RWPE1 (cell line): ENCODE data around the gene TNFRSF1A.

ENCODE experiments used
- CTCF ChIA-PET: fragments of 350-600 bp; sonication (Branson Sonifier 250); formaldehyde crosslinking; extraction: SDS; loops from one replicate; lab custom pipeline; 2021; lab: Yijun Ruan, JAX
- POLR2A ChIA-PET: fragments of 400-600 bp; formaldehyde crosslinking; extraction: SDS; loops from one replicate; lab custom pipeline; 2020; ENCODE audit warnings: antibody characterized with exemption; ENCODE audit not compliant: low non-redundant PET; lab: Yijun Ruan, JAX
- DNase-seq: peaks from one replicate; pipeline ENCODE4 v3.0.0; 2012; ENCODE audit warnings: low spot score
- H3K27ac ChIP-seq: fragments of 450-650 bp; 2 replicates; pipeline ENCODE4 v1.5.1; 2017
- TF ChIP-seq, protein P1 (sequence below): fragments of 450-650 bp; conservative IDR thresholded peaks from 2 replicates; pipeline ENCODE4 v1.5.1; 2017; ENCODE audit warnings: low read depth, mild to moderate bottlenecking

The TNFRSF1A gene

GRCh38 chr12:6354495-6355393 is 12.9 kb upstream of the TNFRSF1A start:
- DNase-seq: no peak
- TF ChIP-seq, protein P1, sequence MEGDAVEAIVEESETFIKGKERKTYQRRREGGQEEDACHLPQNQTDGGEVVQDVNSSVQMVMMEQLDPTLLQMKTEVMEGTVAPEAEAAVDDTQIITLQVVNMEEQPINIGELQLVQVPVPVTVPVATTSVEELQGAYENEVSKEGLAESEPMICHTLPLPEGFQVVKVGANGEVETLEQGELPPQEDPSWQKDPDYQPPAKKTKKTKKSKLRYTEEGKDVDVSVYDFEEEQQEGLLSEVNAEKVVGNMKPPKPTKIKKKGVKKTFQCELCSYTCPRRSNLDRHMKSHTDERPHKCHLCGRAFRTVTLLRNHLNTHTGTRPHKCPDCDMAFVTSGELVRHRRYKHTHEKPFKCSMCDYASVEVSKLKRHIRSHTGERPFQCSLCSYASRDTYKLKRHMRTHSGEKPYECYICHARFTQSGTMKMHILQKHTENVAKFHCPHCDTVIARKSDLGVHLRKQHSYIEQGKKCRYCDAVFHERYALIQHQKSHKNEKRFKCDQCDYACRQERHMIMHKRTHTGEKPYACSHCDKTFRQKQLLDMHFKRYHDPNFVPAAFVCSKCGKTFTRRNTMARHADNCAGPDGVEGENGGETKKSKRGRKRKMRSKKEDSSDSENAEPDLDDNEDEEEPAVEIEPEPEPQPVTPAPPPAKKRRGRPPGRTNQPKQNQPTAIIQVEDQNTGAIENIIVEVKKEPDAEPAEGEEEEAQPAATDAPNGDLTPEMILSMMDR: no peak
- peak overlapping the region; percentile 21 for H3K27ac ChIP-seq
- POLR2A ChIA-PET: no interaction called here
- CTCF ChIA-PET: no interaction called here

DNA sequence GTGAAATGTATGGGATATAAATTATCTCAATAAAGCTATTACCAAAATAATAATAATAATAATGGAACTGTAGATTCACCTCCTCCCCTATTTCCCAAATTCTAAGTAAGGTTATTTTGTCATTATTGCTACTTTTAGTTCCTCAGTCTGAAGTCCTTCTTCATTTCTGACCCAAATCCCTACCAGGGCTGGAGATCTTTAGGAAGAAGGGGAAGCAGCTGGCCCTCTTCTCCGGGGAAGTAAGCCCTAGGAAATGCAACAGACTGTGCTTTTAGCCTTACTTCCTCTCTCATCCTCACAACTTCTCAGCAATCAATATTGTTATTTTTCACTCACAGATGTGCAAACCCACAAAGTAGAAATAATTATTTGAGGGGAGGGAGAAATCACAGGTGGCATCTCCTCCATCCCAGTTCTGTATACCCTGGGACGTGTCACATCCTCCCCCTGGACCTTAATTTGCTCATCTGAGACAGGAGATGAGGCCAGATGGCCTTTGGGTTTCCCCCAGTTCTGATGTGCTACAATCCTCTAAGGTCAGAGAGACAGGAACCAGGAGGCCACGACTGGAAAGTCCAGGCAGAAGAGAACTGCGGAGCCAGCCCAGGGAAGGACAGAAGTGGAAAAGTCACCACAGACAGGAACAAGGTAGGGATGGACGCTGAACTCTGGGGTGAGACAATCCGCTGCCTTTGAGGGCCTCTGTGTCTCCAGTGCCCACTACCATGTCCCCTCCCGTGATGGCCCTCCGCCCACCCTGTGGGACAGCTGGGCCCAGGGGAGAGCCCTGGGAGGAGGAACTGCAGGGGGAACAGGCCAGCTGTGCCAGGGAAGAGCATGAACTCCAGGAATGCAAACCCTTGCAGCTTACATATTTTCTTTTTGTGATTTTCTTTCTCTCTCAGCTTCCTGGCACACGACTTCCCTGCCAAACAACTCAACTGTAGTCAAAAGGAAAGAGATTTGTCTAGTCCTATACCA is 10.6 kb upstream of the TNFRSF1A start:
- H3K27ac ChIP-seq: peak overlapping the region; percentile 46
- no peak for DNase-seq
- ChIA-PET POLR2A (no interaction called here), CTCF (interaction anchor here (0.6 kb wide), 1 partner anchor 40 kb away, joined by 6 read pairs; no protein-coding TSS in a partner anchor)
- TF ChIP-seq, protein P1: no peak

- POLR2A ChIA-PET: no interaction called here
- H3K27ac ChIP-seq: no peak overlapping the region
These were observed 9.7 kb upstream of the TNFRSF1A start for GRCh38 chr12:6351622-6352021.

GRCh38 chr12:6347367-6348338 is 5.8 kb upstream of the TNFRSF1A start:
- ChIA-PET CTCF (interaction anchor here (0.6 kb wide), 1 partner anchor 11 kb away, joined by 3 read pairs; no protein-coding TSS in a partner anchor), POLR2A (interaction anchor here (0.5 kb wide), 1 partner anchor 11 kb away, joined by 3 read pairs; no protein-coding TSS in a partner anchor)
- no peak overlapping the region for H3K27ac ChIP-seq
- TF ChIP-seq, protein P1: no peak
- DNase-seq: no peak

More at GRCh38 chr12:6351622-6352021, 9.7 kb upstream of the TNFRSF1A start:
- TF ChIP-seq, protein P1: no peak
- CTCF ChIA-PET: interaction anchor here (0.6 kb wide), 1 partner anchor 41 kb away, joined by 6 read pairs; no protein-coding TSS in a partner anchor
- no peak for DNase-seq

DNA sequence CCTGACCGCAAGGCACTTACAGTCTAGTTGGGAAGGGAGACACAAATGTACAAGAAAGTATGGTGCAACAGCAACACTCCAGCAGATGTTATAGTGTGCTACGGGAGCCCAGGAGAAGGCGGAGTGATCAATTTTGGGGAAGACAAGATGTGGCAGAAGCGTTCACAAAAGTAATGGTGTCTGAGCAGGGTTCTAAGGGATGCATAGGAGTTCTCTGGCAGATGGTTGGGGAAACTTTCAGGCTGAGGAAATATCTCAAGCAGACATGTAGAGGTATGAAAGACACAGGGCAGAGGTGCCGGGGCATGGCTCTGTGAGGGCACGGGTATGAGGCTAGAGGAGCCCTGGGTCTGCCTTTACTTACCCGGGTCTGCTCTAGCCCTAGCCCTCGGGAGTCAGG is 5.1 kb upstream of the TNFRSF1A start:
- ChIA-PET POLR2A (no interaction called here), CTCF (interaction anchor here (0.6 kb wide), 1 partner anchor 12 kb away, joined by 3 read pairs; no protein-coding TSS in a partner anchor)
- TF ChIP-seq, protein P1: no peak
- DNase-seq: no peak
- no peak overlapping the region for H3K27ac ChIP-seq
